A549 (cell line): ENCODE measurements around the gene TSEN34. TPM values are rescaled to one million over a fixed set of nuclear protein-coding genes. Genes with fewer than 3 reads are reported as not detected.

Source experiments
- ATAC-seq, 2 experiments: fragments of 200-7000 bp in 1 of 2; fragments of >200 bp in 1 of 2; cut with Nextera tagmentation in 1 of 2; cut with Tn5 transposase in 1 of 2; 3 replicates each; pipeline versions ENCODE4 v1.8.0 to v1.9.1; 2018 to 2020; ENCODE audit warnings: mild to moderate bottlenecking in 1 of 2, moderate library complexity in 1 of 2
- CTCF ChIA-PET: fragments of 300-600 bp; sonication (Branson Sonifier 250); formaldehyde crosslinking; extraction: SDS; loops from one replicate; lab custom pipeline; 2021; ENCODE audit warnings: antibody characterized with exemption, inconsistent platforms; lab: Yijun Ruan, JAX
- POLR2A ChIA-PET: fragments of 350-600 bp; formaldehyde crosslinking; extraction: SDS; loops from one replicate; lab custom pipeline; 2021; ENCODE audit warnings: antibody characterized with exemption, inconsistent platforms; lab: Yijun Ruan, JAX
- DNase-seq, 2 experiments: peaks; one replicate each; pipeline versions ENCODE4 v3.0.0 to v3.0.0-alpha.2; 2011 to 2016; ENCODE audit warnings: low read depth in 1 of 2, low spot score in 1 of 2
- FAIRE-seq: peaks from 2 replicates; lab custom pipeline; 2011; peaks lifted over from hg19 to GRCh38; lab: Jason Lieb, UNC
- H3K27ac ChIP-seq, 2 experiments: fragments of >200 bp; sonication (Bioruptor Twin); formaldehyde crosslinking; 3 replicates each; pipeline ENCODE4 v1.5.1; 2016 to 2017
- H3K4me1 ChIP-seq: fragments of >200 bp; sonication (Bioruptor Twin); formaldehyde crosslinking; 3 replicates; pipeline ENCODE4 v1.6.1; 2016
- H3K4me2 ChIP-seq: fragments of >200 bp; sonication (Bioruptor Twin); formaldehyde crosslinking; 3 replicates; pipeline ENCODE4 v1.6.1; 2016
- H3K4me3 ChIP-seq: fragments of >200 bp; sonication (Bioruptor Twin); formaldehyde crosslinking; 3 replicates; pipeline ENCODE4 v1.5.1; 2016
- H3K9me3 ChIP-seq: fragments of >200 bp; sonication (Bioruptor Twin); formaldehyde crosslinking; 3 replicates; pipeline ENCODE4 v1.6.1; 2016
- CBX8 ChIP-seq: fragments of 200-600 bp; sonication (generic); IDR thresholded peaks from 2 replicates; pipeline ENCODE4 v1.6.1; 2016
- CEBPB ChIP-seq, 2 experiments: fragments of >200 bp in 1 of 2; sonication (Bioruptor Twin) in 1 of 2; formaldehyde crosslinking in 1 of 2; IDR thresholded peaks; 2 replicates each; pipeline ENCODE4 v1.6.1; 2012 to 2016
- EHMT2 ChIP-seq: fragments of 200-600 bp; sonication (generic); IDR thresholded peaks from 2 replicates; pipeline ENCODE4 v1.6.1; 2016; ENCODE audit warnings: antibody characterized with exemption, low read depth, mild to moderate bottlenecking, moderate library complexity
- HOXA7 ChIP-seq: fragments of 250-450 bp; sonication (Bioruptor Pico); IDR thresholded peaks from 2 replicates; pipeline ENCODE4 v1.5.0; 2020; ENCODE audit warnings: mild to moderate bottlenecking, moderate library complexity
- JUN ChIP-seq, 2 experiments: fragments of >200 bp; sonication (Bioruptor Twin); formaldehyde crosslinking; IDR thresholded peaks; 2 replicates in 1 of 2; 3 replicates in 1 of 2; pipeline ENCODE4 v1.6.1; 2016 to 2017
- JUNB ChIP-seq: fragments of >200 bp; sonication (Bioruptor Twin); formaldehyde crosslinking; IDR thresholded peaks from 2 replicates; pipeline ENCODE4 v1.6.1; 2016
- KDM5A ChIP-seq: fragments of 200-600 bp; sonication (generic); IDR thresholded peaks from 2 replicates; pipeline ENCODE4 v1.6.1; 2016; ENCODE audit warnings: antibody characterized with exemption, mild to moderate bottlenecking
- MAZ ChIP-seq: fragments of 150-350 bp; IDR thresholded peaks from 2 replicates; pipeline ENCODE4 v1.6.1; 2014; ENCODE audit warnings: antibody characterized with exemption, low read depth, low read length, borderline replicate concordance
- NFE2L2 ChIP-seq: fragments of 150-350 bp; conservative IDR thresholded peaks from 2 replicates; pipeline ENCODE4 v1.6.1; 2014; ENCODE audit warnings: low read length
- NPAS2 ChIP-seq: fragments of 250-450 bp; sonication (Bioruptor Pico); IDR thresholded peaks from 2 replicates; pipeline ENCODE4 v1.8.0; 2022; ENCODE audit warnings: mild to moderate bottlenecking, moderate library complexity, borderline replicate concordance
- RAD21 ChIP-seq, 2 experiments: fragments of >200 bp in 1 of 2; sonication (Bioruptor Twin) in 1 of 2; formaldehyde crosslinking in 1 of 2; IDR thresholded peaks in 1 of 2; conservative IDR thresholded peaks in 1 of 2; 2 replicates in 1 of 2; 3 replicates in 1 of 2; pipeline ENCODE4 v1.6.1; 2012 to 2018; ENCODE audit warnings: inconsistent platforms in 1 of 2
- RARB ChIP-seq: fragments of 250-450 bp; sonication (Bioruptor Pico); IDR thresholded peaks from 2 replicates; pipeline ENCODE4 v1.8.0; 2021; ENCODE audit warnings: mild to moderate bottlenecking, moderate library complexity
- RFX5 ChIP-seq: fragments of 450-650 bp; IDR thresholded peaks from 2 replicates; pipeline ENCODE4 v1.7.1; 2014; ENCODE audit warnings: antibody characterized with exemption, mild to moderate bottlenecking, moderate library complexity
- TP53 ChIP-seq: fragments of 250-450 bp; sonication (Bioruptor Pico); IDR thresholded peaks from 2 replicates; pipeline ENCODE4 v1.5.0; 2021; ENCODE audit warnings: mild to moderate bottlenecking, moderate library complexity
- ZFP36 ChIP-seq: fragments of 450-650 bp; IDR thresholded peaks from 2 replicates; pipeline ENCODE4 v1.6.1; 2014; ENCODE audit warnings: borderline replicate concordance; ENCODE audit not compliant: partially characterized antibody
- ZSCAN20 ChIP-seq: fragments of 250-450 bp; sonication (Bioruptor Pico); IDR thresholded peaks from 2 replicates; pipeline ENCODE4 v1.8.0; 2022; ENCODE audit warnings: mild to moderate bottlenecking, moderate library complexity
- WGBS: methylation state at CpG from one replicate; pipeline ENCODE4 v1.1.6; 2017; ENCODE audit errors: missing lambda C conversion rate; 5-methylcytosine and 5-hydroxymethylcytosine counted together
- polyA plus RNA-seq, 4 experiments: library from polyadenylated mRNA; depleted of rRNA in 3 of 4; stranded (reverse); fragments of >200 nt; fragmentation: RNase III in 1 of 4; extraction: RNeasy Plus Mini Kit Qiagen cat#74134 plus additional on column Dnase treatment in 1 of 4; gene quantifications; 2 replicates in 3 of 4; 3 replicates in 1 of 4; pipeline ENCODE4 v1.2.3, GENCODE V29; 2011 to 2017
- TF ChIP-seq, protein P1 (sequence below): IDR thresholded peaks from 2 replicates; pipeline ENCODE4 v1.6.1; 2012
- TF ChIP-seq, protein P2 (sequence below): fragments of 250-450 bp; sonication (Bioruptor Pico); IDR thresholded peaks from 2 replicates; pipeline ENCODE4 v1.5.0; 2021; ENCODE audit warnings: mild to moderate bottlenecking, moderate library complexity, borderline replicate concordance
- TF ChIP-seq, protein P3 (sequence below): fragments of >200 bp; sonication (Bioruptor Twin); formaldehyde crosslinking; IDR thresholded peaks from 3 replicates; pipeline ENCODE4 v1.6.1; 2016
- TF ChIP-seq, protein P4 (sequence below): fragments of 200-600 bp; sonication (generic); IDR thresholded peaks from 2 replicates; pipeline ENCODE4 v1.6.1; 2016; ENCODE audit warnings: antibody characterized with exemption, mild to moderate bottlenecking, moderate library complexity

TSEN34 gene
- polyA plus RNA-seq, 2 of the 4 experiments (the other 2 are of a cell fraction): 53.4 to 90.9 TPM

DNA sequence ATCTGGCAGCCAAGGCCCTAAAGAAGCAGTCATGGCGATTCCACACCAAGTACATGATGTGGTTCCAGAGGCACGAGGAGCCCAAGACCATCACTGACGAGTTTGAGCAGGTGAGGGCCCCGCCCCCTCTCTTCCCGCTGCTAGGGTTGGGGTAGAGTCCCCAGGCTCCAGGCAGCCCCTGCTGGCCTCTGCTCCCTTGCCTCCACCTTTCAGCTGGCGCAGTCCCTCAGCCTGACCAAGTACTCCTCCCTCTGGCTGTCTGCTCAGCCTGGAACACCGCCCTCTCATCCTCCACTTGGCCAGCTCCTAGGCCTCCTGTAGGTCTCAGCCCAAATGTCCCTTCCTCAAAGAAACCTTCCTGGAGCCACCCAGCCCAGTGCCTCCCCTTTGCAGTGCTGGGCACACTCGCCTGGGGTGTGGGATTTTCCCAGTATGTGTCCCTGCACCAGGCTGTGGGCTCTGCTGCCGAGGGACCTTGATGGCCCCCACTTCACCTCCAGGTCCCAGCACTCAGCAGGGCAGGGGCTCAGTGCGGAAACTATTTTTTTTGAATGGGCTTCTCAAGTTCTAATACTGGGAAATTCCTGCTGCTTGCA is 37.3 kb upstream of the TSEN34 start:
- POLR2A ChIA-PET: interaction anchor here (2.1 kb wide), 1 partner anchor 17 kb away, joined by 10 read pairs; the partner anchor contains the start of gene CNOT3
- peak; percentile 9 to 14; a peak in 3 of 6 replicates for ATAC-seq
- TF ChIP-seq MAZ: no peak
- TF ChIP-seq, protein P1, sequence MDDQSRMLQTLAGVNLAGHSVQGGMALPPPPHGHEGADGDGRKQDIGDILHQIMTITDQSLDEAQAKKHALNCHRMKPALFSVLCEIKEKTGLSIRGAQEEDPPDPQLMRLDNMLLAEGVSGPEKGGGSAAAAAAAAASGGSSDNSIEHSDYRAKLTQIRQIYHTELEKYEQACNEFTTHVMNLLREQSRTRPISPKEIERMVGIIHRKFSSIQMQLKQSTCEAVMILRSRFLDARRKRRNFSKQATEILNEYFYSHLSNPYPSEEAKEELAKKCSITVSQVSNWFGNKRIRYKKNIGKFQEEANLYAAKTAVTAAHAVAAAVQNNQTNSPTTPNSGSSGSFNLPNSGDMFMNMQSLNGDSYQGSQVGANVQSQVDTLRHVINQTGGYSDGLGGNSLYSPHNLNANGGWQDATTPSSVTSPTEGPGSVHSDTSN: 0 out of 2 replicates have a peak, but pooled peaks have one; percentile 14
- TF ChIP-seq JUN (IDR thresholded peaks at IDR 0.05): peak; percentile 17 to 47; a peak in 1 of 5 replicates
- WGBS: 90% methylated on average over 10 of the region's 10 CpGs
- FAIRE-seq: no peak
- Histone ChIP-seq H3K27ac (no peak overlapping the region), H3K9me3 (no peaks in the 10 kb centered on the region), H3K4me2 (no peak overlapping the region), H3K4me3 (no peak overlapping the region), H3K4me1 (peaks cover 10% of the 10 kb centered on the region)
- CTCF ChIA-PET: interaction anchor here (4.9 kb wide), 1 partner anchor 15 kb away, joined by 25 read pairs; no protein-coding TSS in a partner anchor
- DNase-seq: no peak

DNA sequence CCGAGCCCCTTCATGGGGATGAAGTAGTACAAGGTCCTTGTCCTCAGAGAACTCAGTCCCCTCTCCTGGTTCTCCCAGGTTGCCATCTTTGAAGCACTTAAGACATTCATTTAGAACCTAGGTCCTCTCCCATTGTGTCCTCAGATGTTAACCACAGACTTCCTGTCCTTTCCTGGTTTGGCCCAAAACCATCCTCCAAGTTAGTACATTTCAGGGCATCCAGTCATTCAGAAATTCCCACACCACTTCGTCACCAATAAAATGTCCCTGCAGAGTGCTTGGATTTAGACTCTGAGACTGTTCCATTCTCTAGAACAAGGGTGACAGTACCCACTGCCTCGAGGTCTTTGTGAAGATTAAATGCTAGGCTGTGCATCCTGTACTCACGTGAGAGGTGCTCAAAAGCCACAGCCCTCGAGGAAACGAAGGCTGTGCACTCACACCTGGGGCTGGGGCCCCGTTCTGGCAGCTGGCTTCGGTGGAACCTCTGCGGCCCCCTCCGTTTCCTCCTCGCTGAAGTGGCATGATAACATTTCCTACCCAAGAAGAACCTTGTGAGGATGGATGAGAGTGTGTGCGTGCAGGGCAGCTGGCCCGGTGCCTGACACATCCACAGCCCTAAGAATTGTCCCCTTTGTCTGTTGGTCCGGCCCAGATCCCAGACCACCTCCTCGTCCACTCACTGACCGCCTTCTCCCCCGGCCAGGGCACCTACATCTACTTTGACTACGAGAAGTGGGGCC is 36.3 kb upstream of the TSEN34 start:
- Histone ChIP-seq H3K9me3 (no peaks in the 10 kb centered on the region), H3K27ac (no peak overlapping the region), H3K4me2 (no peak overlapping the region), H3K4me1 (peaks cover 10% of the 10 kb centered on the region), H3K4me3 (no peak overlapping the region)
- ATAC-seq (no peak), FAIRE-seq (no peak), DNase-seq (no peak)
- POLR2A ChIA-PET: interaction anchor here (2.1 kb wide), 2 partner anchors 18 kb away, joined by 10 to 14 read pairs; partner anchors contain the start of gene CNOT3
- TF ChIP-seq KDM5A (no peak), RAD21 (conservative IDR thresholded peaks at IDR 0.05 in 1 of 2, IDR thresholded peaks at IDR 0.05 in 1 of 2) (no peak), TP53 (CRISPR knock-in tag) (no peak), NFE2L2 (no peak), ZSCAN20 (CRISPR knock-in tag) (no peak)
- TF ChIP-seq, protein P1: no peak
- WGBS: 90% methylated on average over 18 of the region's 18 CpGs
- CTCF ChIA-PET: no interaction called here

DNA sequence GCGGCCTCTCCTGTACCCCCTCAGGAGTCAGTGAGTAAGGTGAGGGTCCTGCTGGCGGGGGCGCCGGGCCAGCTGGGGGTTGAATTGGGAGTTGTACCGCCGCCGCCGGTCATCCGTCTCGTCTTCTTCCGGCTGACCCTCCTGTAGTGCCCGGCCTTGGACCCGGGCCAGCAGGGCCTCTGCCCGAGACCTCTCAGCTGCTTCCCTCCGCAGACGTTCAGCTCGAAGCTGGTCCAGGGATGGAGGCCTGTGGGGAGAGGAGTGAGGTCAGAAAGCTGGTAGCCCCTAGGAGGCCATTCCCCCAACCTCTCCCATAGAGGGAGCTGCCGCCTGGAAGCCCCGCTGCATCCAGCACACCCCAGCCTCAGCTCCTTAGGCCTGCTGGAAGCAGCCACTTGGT is 35.4 kb upstream of the TSEN34 start:
- no peak overlapping the region for H3K27ac ChIP-seq
- no peaks in the 10 kb centered on the region for H3K9me3 ChIP-seq
- DNase-seq (no peak), FAIRE-seq (no peak), ATAC-seq (no peak)
- H3K4me1 ChIP-seq: peaks cover 13% of the 10 kb centered on the region
- ChIA-PET POLR2A (interaction anchor here (2.1 kb wide), 1 partner anchor 18 kb away, joined by 14 read pairs; the partner anchor contains the start of gene CNOT3), CTCF (interaction anchor here (1.2 to 2.4 kb wide), 3 partner anchors 12 to 18 kb away, joined by 3 to 8 read pairs (median 4); partner anchors contain the start of gene CNOT3)
- WGBS: 95% methylated on average over 19 of the region's 19 CpGs
- H3K4me2 ChIP-seq: no peak overlapping the region
- H3K4me3 ChIP-seq: no peak overlapping the region
- TF ChIP-seq HOXA7 (CRISPR knock-in tag) (no peak), RFX5 (no peak), CBX8 (no peak), EHMT2 (no peak), ZFP36 (no peak), NPAS2 (CRISPR knock-in tag) (no peak), CEBPB (IDR thresholded peaks at IDR 0.05) (no peak), JUNB (no peak), TP53 (CRISPR knock-in tag) (no peak), RARB (CRISPR knock-in tag) (no peak)
- TF ChIP-seq, protein P2, sequence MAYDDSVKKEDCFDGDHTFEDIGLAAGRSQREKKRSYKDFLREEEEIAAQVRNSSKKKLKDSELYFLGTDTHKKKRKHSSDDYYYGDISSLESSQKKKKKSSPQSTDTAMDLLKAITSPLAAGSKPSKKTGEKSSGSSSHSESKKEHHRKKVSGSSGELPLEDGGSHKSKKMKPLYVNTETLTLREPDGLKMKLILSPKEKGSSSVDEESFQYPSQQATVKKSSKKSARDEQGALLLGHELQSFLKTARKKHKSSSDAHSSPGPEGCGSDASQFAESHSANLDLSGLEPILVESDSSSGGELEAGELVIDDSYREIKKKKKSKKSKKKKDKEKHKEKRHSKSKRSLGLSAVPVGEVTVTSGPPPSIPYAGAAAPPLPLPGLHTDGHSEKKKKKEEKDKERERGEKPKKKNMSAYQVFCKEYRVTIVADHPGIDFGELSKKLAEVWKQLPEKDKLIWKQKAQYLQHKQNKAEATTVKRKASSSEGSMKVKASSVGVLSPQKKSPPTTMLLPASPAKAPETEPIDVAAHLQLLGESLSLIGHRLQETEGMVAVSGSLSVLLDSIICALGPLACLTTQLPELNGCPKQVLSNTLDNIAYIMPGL (CRISPR knock-in tag): no peak
- TF ChIP-seq, protein P3, sequence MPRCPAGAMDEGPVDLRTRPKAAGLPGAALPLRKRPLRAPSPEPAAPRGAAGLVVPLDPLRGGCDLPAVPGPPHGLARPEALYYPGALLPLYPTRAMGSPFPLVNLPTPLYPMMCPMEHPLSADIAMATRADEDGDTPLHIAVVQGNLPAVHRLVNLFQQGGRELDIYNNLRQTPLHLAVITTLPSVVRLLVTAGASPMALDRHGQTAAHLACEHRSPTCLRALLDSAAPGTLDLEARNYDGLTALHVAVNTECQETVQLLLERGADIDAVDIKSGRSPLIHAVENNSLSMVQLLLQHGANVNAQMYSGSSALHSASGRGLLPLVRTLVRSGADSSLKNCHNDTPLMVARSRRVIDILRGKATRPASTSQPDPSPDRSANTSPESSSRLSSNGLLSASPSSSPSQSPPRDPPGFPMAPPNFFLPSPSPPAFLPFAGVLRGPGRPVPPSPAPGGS: no peak
- TF ChIP-seq, protein P4, sequence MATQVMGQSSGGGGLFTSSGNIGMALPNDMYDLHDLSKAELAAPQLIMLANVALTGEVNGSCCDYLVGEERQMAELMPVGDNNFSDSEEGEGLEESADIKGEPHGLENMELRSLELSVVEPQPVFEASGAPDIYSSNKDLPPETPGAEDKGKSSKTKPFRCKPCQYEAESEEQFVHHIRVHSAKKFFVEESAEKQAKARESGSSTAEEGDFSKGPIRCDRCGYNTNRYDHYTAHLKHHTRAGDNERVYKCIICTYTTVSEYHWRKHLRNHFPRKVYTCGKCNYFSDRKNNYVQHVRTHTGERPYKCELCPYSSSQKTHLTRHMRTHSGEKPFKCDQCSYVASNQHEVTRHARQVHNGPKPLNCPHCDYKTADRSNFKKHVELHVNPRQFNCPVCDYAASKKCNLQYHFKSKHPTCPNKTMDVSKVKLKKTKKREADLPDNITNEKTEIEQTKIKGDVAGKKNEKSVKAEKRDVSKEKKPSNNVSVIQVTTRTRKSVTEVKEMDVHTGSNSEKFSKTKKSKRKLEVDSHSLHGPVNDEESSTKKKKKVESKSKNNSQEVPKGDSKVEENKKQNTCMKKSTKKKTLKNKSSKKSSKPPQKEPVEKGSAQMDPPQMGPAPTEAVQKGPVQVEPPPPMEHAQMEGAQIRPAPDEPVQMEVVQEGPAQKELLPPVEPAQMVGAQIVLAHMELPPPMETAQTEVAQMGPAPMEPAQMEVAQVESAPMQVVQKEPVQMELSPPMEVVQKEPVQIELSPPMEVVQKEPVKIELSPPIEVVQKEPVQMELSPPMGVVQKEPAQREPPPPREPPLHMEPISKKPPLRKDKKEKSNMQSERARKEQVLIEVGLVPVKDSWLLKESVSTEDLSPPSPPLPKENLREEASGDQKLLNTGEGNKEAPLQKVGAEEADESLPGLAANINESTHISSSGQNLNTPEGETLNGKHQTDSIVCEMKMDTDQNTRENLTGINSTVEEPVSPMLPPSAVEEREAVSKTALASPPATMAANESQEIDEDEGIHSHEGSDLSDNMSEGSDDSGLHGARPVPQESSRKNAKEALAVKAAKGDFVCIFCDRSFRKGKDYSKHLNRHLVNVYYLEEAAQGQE: no peak
